GM21825 (cell line): ENCODE data around the gene HS6ST1.

Experiments
- ATAC-seq: cut with Tn5 transposase; IDR thresholded peaks from one replicate; pipeline ENCODE4 v1.9.1; 2021; ENCODE audit warnings: mild to moderate bottlenecking, moderate library complexity; ENCODE audit not compliant: unreplicated experiment

Gene HS6ST1

GRCh38 chr2:128348701-128349100, 30.0 kb upstream of the HS6ST1 start:
- ATAC-seq = no peak

- no peak for ATAC-seq
Measured at GRCh38 chr2:128347701-128348539, 29.3 kb upstream of the HS6ST1 start.

- no peak for ATAC-seq
Measured at GRCh38 chr2:128347171-128347558, 28.5 kb upstream of the HS6ST1 start.

- no peak for ATAC-seq
Measured at GRCh38 chr2:128346291-128347170, 27.9 kb upstream of the HS6ST1 start.

DNA sequence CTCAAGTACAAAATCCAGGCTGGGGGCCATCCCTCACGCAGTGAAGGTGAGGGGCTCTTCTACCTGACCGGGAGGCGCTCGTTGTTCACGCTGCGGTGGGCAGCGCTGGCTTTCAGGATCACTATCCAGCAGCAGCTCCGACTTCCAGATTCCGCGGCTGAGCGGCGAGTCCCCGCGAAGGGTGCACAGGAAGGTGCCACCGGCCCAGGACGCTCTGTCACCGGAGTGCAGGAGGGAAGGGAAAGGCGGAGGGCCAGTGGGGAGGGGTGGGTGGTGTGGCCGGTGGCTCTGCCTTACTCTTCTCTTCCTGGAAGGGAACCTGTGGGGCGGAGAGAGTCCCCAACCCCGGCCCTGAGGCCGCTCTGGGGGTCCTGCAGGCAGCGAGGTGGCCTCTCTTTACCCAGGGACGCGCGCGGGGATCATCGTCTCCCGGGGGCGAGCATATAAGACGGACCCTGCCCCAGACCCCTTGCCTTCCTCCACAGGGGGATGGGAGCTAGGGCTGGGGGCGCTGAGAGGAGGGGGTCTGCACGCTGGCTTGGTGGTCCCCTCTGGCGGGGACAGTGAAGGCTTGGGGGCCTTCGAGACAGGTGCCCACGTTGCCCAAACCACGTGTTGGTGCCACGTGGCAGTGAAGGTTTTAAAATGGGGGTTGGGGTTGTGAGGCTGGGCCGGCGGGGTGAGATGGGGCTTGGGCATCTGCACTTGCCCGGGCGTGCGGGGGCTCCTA, 26.9 kb upstream of the HS6ST1 start:
- no peak for ATAC-seq

GRCh38 chr2:128344101-128344500, 25.4 kb upstream of the HS6ST1 start:
- ATAC-seq = no peak

- ATAC-seq = no peak
Measured at GRCh38 chr2:128343459-128343858, 24.8 kb upstream of the HS6ST1 start.

GRCh38 chr2:128342550-128342949, 23.9 kb upstream of the HS6ST1 start:
- no peak for ATAC-seq

GRCh38 chr2:128341621-128342020, 23.0 kb upstream of the HS6ST1 start:
- no peak for ATAC-seq

DNA sequence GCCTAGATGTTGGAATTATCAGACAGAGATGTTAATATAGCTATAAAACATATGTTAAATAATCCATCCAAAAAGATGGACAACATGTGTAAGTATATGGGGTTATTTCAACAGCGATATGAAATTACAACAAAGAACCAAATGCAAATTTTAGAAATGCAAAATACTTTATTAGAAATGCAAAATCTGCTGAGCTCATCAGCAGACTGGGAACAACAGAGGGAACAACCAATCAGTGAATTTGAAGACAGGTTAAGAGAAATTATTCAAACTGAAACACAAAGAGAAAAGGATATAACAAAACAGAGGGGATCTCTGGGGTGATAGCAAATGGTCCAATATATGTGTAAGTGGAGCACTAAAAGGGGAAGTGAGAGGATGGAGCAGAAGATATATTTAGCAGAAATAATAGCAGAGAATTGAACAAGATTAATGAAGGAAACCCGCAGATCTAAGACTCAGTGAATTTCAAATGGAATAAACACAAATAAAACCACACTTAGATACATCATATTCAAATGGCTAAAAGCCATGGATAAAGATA, 13.5 kb upstream of the HS6ST1 start:
- ATAC-seq = no peak

GRCh38 chr2:128330583-128330982, 11.9 kb upstream of the HS6ST1 start:
- ATAC-seq = no peak

GRCh38 chr2:128329607-128330006, 10.9 kb upstream of the HS6ST1 start:
- ATAC-seq = no peak

DNA sequence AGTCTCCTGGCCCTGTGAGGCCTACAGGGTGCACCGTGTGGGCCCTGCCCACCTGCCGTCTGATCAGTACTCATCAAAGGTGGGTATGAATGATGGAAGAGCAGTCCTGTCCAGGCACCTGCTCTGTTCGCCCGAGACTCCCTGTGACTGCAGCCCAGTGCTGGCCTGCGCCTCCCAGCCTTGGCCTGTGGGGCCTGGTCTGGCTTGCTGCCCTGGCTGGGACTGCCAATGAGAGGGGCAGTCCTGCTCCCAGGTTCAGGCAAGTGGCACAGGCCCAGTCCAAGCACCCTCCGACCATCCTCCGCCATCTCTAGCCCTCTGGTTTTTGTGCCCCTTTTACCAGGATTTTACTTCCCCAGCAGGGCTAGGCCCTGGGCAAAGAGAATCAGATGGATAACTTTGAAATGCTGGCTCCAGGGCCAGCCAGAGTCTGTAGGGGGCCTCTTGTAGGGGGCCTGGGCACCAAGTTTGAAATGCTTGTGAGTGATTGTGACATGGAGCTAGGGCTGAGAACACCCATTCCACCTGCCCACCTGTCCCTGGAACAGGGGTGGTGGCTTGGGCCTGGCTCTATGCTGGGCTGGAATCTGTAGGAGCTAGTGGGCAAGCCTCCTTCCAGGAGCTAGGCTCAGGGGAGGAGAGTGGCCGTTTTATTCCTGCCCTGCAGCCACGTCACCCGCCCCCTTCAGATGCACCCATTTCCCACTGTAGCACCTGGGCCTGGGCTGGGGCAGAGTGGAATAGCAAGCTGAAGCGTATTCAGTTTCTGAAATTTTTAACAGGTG, 8.7 kb upstream of the HS6ST1 start:
- ATAC-seq = no peak

DNA sequence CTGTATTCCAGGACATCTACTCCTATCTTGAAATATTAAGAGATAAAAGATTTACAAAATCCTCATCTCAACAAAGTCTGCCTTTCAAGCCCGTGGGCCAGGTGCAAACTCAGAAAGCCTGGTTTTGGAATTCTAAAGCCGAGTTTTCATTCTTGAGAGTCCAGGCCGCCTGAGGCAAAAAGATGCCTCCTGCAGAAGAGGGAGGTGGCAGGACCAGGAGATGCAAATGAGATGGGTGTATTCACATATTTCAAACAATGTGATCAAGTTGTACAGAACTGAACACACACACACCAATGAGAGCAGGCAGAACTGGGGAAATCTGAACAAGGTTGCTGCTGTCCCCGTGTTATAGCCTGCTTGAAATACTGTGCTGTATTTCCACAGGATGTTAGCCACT, 7.7 kb upstream of the HS6ST1 start:
- no peak for ATAC-seq

DNA sequence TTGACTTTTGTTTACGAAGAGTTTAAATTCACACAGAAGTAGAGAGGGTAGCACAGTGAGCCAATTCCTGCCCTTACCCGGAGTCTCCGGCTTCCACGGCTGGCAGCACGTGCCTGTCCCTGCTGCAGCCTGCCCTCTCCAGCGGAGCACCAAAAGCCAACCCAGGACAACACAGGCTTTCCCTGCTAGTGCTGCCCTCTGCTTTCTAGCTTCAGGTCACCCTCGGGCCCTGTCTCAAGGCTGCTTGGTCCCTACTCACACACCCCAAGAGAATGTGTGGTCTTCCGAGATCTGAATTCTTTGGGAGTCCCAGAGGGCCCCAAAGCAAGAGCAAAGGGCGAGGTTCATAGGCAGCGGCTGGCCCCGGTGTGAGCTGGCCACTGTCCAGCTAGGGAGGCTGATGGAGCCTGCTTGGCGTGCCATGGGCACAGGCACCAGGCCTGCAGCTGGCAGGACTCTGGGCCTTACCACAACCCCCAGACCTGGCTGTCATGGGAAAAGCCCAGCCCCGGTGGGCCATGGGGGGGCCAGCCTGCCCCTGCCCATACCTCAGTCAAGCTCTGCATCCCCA, 7.0 kb upstream of the HS6ST1 start:
- ATAC-seq = no peak

DNA sequence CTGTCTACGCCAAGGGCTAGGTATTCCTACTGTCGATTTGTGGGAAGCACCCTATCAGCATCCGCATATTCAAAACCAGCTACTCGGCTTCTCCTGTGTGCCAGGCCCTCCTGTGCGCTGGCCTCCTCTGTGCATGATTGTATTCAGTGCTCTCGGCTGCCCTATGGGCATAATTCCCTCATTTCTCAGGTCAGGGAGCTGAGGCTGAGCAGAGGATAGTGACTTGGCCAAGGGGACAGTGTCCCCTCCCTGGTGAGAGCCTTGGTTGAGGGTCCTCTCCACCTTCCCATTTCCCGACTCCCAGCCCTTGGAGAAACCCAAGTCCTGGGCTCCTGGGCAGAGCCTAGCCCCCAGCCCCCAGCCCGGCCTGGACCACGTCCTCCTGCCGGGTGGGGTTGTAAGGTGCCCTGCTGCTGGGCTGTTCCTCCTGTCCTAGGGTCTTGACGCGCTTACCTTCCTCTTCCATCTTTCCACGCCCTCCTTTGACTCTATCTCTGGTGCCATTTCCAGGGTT, 6.3 kb upstream of the HS6ST1 start:
- ATAC-seq = no peak

DNA sequence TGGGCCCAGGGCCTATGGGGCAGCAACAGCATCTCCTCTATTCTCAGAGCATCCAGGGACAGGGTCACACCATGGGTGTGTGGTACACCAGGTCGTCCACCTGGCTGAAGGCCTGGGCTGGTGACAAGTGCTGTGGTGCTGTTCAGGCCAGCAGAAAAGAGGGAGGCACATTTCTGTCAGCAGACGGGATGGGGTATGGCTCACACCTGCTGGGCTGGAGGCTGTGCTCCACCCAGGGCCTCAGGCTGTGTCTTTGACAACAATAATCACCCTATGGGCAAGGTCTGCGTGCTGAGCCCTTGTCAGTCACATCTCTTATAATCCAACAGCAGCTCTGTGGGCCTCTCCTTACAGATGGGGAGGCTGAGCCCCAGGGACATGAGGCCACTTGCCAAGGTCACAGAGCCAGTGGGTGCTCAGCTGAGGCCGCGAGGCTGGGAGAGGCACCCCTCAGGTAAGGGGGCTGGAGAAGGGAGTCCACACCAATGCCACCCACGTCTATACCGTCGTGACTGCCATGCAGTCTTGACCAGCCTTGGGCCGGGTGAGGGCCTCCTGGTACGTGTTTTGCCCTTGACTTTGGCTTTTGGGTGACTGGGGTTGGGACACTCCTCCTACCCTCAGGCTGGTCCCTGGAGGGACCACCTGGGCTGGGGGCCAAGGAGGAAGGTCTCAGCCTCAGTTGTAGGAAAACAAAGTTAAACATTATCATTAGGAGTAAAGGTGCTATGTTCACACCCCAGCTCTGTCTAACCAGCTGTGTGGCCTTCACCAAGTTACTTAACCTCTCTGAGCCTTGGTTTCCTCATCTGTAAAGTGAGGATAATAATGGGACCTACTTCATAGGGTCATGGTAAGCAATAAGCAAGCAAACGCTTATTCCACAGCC, 5.6 kb upstream of the HS6ST1 start:
- no peak for ATAC-seq

- ATAC-seq = no peak
Measured at GRCh38 chr2:128323555-128323931, 4.9 kb upstream of the HS6ST1 start.
